Mesothelial cell of epicardium (in vitro differentiated cells): ENCODE results near the gene STYXL2. TPM values are rescaled to one million over a fixed set of nuclear protein-coding genes. Genes with fewer than 3 reads are reported as not detected.

Source experiments
- DNase-seq, 2 experiments: peaks; one replicate each; pipeline ENCODE4 v3.0.0; 2021; ENCODE audit warnings: low spot score in 2 of 2; ENCODE audit not compliant: unreplicated experiment in 2 of 2
- H3K27ac Mint-ChIP-seq: 2 replicates; pipeline ENCODE4 v1.8.0; 2021; ENCODE audit warnings: mixed read lengths
- H3K27me3 Mint-ChIP-seq: 2 replicates; pipeline ENCODE4 v1.8.0; 2021; ENCODE audit warnings: low read depth, mixed read lengths
- H3K36me3 Mint-ChIP-seq: 2 replicates; pipeline ENCODE4 v1.8.0; 2021; ENCODE audit warnings: mixed read lengths
- H3K4me1 Mint-ChIP-seq: 2 replicates; pipeline ENCODE4 v1.8.0; 2021; ENCODE audit warnings: mixed read lengths
- H3K4me3 Mint-ChIP-seq: 2 replicates; pipeline ENCODE4 v1.8.0; 2021; ENCODE audit warnings: mild to moderate bottlenecking, moderate library complexity, mixed read lengths
- H3K9me3 Mint-ChIP-seq: 2 replicates; pipeline ENCODE4 v1.8.0; 2021; ENCODE audit warnings: mixed read lengths
- total RNA-seq: library from RNA; stranded (reverse); gene quantifications from 3 replicates; pipeline ENCODE4 v1.2.1, GENCODE V29; 2021
- TF ChIP-seq, protein P1 (sequence below): fragments of 200-600 bp; sonication (generic); IDR thresholded peaks from one replicate; pipeline ENCODE4 v1.5.0; 2021; ENCODE audit warnings: antibody characterized with exemption; ENCODE audit not compliant: unreplicated experiment

The STYXL2 gene
- total RNA-seq, 1 donor from 2014 or later = 0.18 TPM

- TF ChIP-seq, protein P1, sequence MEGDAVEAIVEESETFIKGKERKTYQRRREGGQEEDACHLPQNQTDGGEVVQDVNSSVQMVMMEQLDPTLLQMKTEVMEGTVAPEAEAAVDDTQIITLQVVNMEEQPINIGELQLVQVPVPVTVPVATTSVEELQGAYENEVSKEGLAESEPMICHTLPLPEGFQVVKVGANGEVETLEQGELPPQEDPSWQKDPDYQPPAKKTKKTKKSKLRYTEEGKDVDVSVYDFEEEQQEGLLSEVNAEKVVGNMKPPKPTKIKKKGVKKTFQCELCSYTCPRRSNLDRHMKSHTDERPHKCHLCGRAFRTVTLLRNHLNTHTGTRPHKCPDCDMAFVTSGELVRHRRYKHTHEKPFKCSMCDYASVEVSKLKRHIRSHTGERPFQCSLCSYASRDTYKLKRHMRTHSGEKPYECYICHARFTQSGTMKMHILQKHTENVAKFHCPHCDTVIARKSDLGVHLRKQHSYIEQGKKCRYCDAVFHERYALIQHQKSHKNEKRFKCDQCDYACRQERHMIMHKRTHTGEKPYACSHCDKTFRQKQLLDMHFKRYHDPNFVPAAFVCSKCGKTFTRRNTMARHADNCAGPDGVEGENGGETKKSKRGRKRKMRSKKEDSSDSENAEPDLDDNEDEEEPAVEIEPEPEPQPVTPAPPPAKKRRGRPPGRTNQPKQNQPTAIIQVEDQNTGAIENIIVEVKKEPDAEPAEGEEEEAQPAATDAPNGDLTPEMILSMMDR = no peak
- H3K36me3 Mint-ChIP-seq = no peaks in the 10 kb centered on the region
- no peaks in the 10 kb centered on the region for H3K4me1 Mint-ChIP-seq
- DNase-seq = no peak
- H3K27ac Mint-ChIP-seq = no peak overlapping the region
- peaks cover 11% of the 10 kb centered on the region for H3K27me3 Mint-ChIP-seq
- no peaks in the 10 kb centered on the region for H3K9me3 Mint-ChIP-seq
- no peak overlapping the region for H3K4me3 Mint-ChIP-seq
Observed at GRCh38 chr1:167081594-167082156, 12.2 kb upstream of the STYXL2 start.

DNA sequence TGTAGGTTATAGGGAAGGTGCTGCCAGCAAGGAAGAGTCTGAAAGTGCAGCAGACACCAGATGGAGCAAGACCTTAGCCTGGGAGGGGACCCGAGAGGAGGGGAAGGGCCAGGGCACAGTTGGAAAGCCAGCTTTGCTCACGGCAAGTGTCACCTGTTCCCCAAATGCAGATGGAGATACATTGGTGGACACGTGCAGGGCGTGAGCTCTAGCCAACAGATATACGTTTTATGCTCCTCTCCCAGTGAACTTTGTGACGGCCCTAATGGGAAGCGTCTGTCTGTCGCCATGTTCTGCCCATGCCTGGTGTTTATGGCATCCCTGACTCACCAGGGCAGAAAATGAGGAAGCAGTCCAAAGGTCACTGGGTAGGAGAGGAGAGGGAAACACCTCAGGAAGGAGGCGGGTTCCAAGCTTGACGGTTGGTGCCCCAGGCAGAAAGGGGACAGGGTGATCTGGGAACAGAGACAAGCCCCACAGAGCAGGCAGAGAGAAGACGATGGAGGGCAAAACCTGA lies 11.3 kb upstream of the STYXL2 start:
- DNase-seq = no peak
- Mint-ChIP-seq H3K9me3 (no peaks in the 10 kb centered on the region), H3K4me1 (no peaks in the 10 kb centered on the region), H3K4me3 (no peak overlapping the region), H3K27me3 (peaks cover 11% of the 10 kb centered on the region), H3K36me3 (no peaks in the 10 kb centered on the region), H3K27ac (no peak overlapping the region)
- TF ChIP-seq, protein P1 = no peak

GRCh38 chr1:167083066-167083665 lies 10.7 kb upstream of the STYXL2 start:
- TF ChIP-seq, protein P1 = no peak
- H3K4me3 Mint-ChIP-seq = no peak overlapping the region
- DNase-seq = no peak
- H3K27me3 Mint-ChIP-seq = peaks cover 9% of the 10 kb centered on the region
- no peaks in the 10 kb centered on the region for H3K4me1 Mint-ChIP-seq
- H3K9me3 Mint-ChIP-seq = no peaks in the 10 kb centered on the region
- H3K27ac Mint-ChIP-seq = no peak overlapping the region
- H3K36me3 Mint-ChIP-seq = no peaks in the 10 kb centered on the region

DNA sequence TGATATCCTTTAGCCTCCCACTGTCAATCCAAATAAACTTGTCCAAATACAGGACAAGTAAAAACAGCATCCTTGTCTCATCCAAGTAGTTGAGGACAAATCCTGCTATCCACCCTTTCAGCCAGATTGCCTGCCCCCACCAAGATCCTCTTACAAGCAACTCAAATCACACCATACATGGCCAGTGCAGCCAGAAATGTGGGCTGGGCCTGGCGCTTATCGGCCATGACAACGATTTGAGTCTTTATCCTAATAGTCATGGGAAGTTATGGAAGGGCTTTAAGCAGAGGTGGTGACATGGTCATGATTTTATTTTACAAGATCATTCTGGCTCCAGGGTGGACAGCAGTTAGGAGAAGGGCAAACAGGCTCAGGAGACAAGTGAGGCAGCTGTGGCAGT lies 10.0 kb upstream of the STYXL2 start:
- Mint-ChIP-seq H3K27me3 (peaks cover 9% of the 10 kb centered on the region), H3K4me1 (no peaks in the 10 kb centered on the region), H3K9me3 (no peaks in the 10 kb centered on the region), H3K36me3 (no peaks in the 10 kb centered on the region), H3K4me3 (no peak overlapping the region), H3K27ac (no peak overlapping the region)
- TF ChIP-seq, protein P1 = no peak
- DNase-seq = no peak

GRCh38 chr1:167084757-167085156 lies 9.1 kb upstream of the STYXL2 start:
- H3K36me3 Mint-ChIP-seq = no peaks in the 10 kb centered on the region
- TF ChIP-seq, protein P1 = no peak

More at GRCh38 chr1:167084757-167085156, 9.1 kb upstream of the STYXL2 start:
- H3K4me1 Mint-ChIP-seq = no peaks in the 10 kb centered on the region
- no peak overlapping the region for H3K27ac Mint-ChIP-seq
- H3K4me3 Mint-ChIP-seq = no peak overlapping the region
- no peak for DNase-seq
- peaks cover 9% of the 10 kb centered on the region for H3K27me3 Mint-ChIP-seq
- no peaks in the 10 kb centered on the region for H3K9me3 Mint-ChIP-seq
